GM23338 (cell line): ENCODE data around the gene SETDB1. TPM values are rescaled to one million over a fixed set of nuclear protein-coding genes. Genes with fewer than 3 reads are reported as not detected.

Experiments
- ATAC-seq: fragments of 200-7000 bp; cut with Tn5 transposase; 3 replicates; pipeline ENCODE4 v1.9.1; 2020
- DNase-seq: peaks from one replicate; pipeline ENCODE4 v3.0.0-alpha.2; 2015; ENCODE audit warnings: low spot score
- H2AFZ ChIP-seq: fragments of 200-600 bp; sonication (generic); 2 replicates; pipeline ENCODE4 v1.8.0; 2016; ENCODE audit warnings: antibody characterized with exemption, mild to moderate bottlenecking, moderate library complexity
- H3F3A ChIP-seq: fragments of 200-600 bp; sonication (generic); replicated peaks from 2 replicates; pipeline ENCODE4 v1.8.0; 2017; ENCODE audit warnings: antibody characterized with exemption, mixed run types, low read depth
- H3K27ac ChIP-seq: fragments of 200-600 bp; sonication (generic); 2 replicates; pipeline ENCODE4 v1.6.1; 2016; ENCODE audit warnings: low read depth
- H3K27me3 ChIP-seq: fragments of 200-600 bp; sonication (generic); 2 replicates; pipeline ENCODE4 v1.8.0; 2016; ENCODE audit warnings: mild to moderate bottlenecking, mixed run types, moderate library complexity; ENCODE audit not compliant: insufficient read depth
- H3K36me3 ChIP-seq: fragments of 200-600 bp; sonication (generic); 2 replicates; pipeline ENCODE4 v1.8.0; 2016; ENCODE audit warnings: mild to moderate bottlenecking; ENCODE audit not compliant: insufficient read depth
- H3K4me1 ChIP-seq: fragments of 200-600 bp; sonication (generic); 2 replicates; pipeline ENCODE4 v1.8.0; 2016; ENCODE audit warnings: mild to moderate bottlenecking, moderate library complexity; ENCODE audit not compliant: insufficient read depth
- H3K4me2 ChIP-seq: fragments of 200-600 bp; sonication (generic); 2 replicates; pipeline ENCODE4 v1.7.1; 2017; ENCODE audit warnings: mixed run types
- H3K4me3 ChIP-seq: fragments of 200-600 bp; sonication (generic); 2 replicates; pipeline ENCODE4 v1.6.1; 2016; ENCODE audit warnings: mixed run types
- H3K79me2 ChIP-seq: fragments of 200-600 bp; sonication (generic); replicated peaks from 2 replicates; pipeline ENCODE4 v1.8.0; 2017; ENCODE audit warnings: mild to moderate bottlenecking; ENCODE audit not compliant: insufficient read depth
- H3K9me2 ChIP-seq: fragments of 200-600 bp; sonication (generic); 2 replicates; pipeline ENCODE4 v1.8.0; 2017; ENCODE audit not compliant: insufficient read depth
- H4K20me1 ChIP-seq: fragments of 200-600 bp; sonication (generic); replicated peaks from 2 replicates; pipeline ENCODE4 v1.8.0; 2017; ENCODE audit warnings: mild to moderate bottlenecking; ENCODE audit not compliant: insufficient read depth
- H3K27ac Mint-ChIP-seq: 2 replicates; pipeline ENCODE4 v1.8.0; 2020; ENCODE audit warnings: inconsistent platforms, mild to moderate bottlenecking, moderate library complexity, mixed read lengths
- H3K27me3 Mint-ChIP-seq: 3 replicates; pipeline ENCODE4 v1.8.0; 2022; ENCODE audit warnings: low read depth, mild to moderate bottlenecking, moderate library complexity, mixed read lengths, inconsistent platforms; ENCODE audit not compliant: insufficient read depth, poor library complexity
- H3K36me3 Mint-ChIP-seq: 3 replicates; pipeline ENCODE4 v1.8.0; 2021; ENCODE audit warnings: low read depth, mild to moderate bottlenecking, inconsistent platforms, moderate library complexity, mixed read lengths
- H3K4me1 Mint-ChIP-seq: 3 replicates; pipeline ENCODE4 v1.8.0; 2020; ENCODE audit warnings: mild to moderate bottlenecking, inconsistent platforms, mixed read lengths
- H3K4me3 Mint-ChIP-seq: 3 replicates; pipeline ENCODE4 v1.8.0; 2021; ENCODE audit warnings: moderate library complexity, mild to moderate bottlenecking, inconsistent platforms, mixed read lengths
- H3K9me3 Mint-ChIP-seq: 3 replicates; pipeline ENCODE4 v1.8.0; 2020; ENCODE audit warnings: moderate library complexity, mild to moderate bottlenecking, inconsistent platforms, mixed read lengths
- polyA plus RNA-seq: library from polyadenylated mRNA; unstranded; fragments of >200 nt; fragmentation: Nextera tagmentation; extraction: Ambion mirVana; gene quantifications from 2 replicates; pipeline ENCODE4 v1.2.1, GENCODE V29; 2016
- total RNA-seq: library from RNA; depleted of rRNA; stranded (reverse); fragments of >200 nt; shearing (Covaris generic); gene quantifications from 2 replicates; pipeline ENCODE4 v1.2.3, GENCODE V29; 2014
- TF ChIP-seq, protein P1 (sequence below): fragments of 250-450 bp; sonication (Bioruptor Pico); IDR thresholded peaks from 2 replicates; pipeline ENCODE4 v1.5.0; 2020; ENCODE audit warnings: mild to moderate bottlenecking, moderate library complexity
- TF ChIP-seq, protein P2 (sequence below), 2 experiments: fragments of 200-600 bp in 1 of 2; sonication (generic) in 1 of 2; conservative IDR thresholded peaks; 2 replicates each; pipeline versions ENCODE4 v1.5.1 to v1.6.1; 2016 to 2017; ENCODE audit warnings: antibody characterized with exemption in 2 of 2, low read depth in 2 of 2, mild to moderate bottlenecking in 2 of 2, moderate library complexity in 1 of 2

The SETDB1 gene
- total and polyA plus RNA-seq, 2 experiments from 2014 or later, result 16.9 to 47.4 TPM

DNA sequence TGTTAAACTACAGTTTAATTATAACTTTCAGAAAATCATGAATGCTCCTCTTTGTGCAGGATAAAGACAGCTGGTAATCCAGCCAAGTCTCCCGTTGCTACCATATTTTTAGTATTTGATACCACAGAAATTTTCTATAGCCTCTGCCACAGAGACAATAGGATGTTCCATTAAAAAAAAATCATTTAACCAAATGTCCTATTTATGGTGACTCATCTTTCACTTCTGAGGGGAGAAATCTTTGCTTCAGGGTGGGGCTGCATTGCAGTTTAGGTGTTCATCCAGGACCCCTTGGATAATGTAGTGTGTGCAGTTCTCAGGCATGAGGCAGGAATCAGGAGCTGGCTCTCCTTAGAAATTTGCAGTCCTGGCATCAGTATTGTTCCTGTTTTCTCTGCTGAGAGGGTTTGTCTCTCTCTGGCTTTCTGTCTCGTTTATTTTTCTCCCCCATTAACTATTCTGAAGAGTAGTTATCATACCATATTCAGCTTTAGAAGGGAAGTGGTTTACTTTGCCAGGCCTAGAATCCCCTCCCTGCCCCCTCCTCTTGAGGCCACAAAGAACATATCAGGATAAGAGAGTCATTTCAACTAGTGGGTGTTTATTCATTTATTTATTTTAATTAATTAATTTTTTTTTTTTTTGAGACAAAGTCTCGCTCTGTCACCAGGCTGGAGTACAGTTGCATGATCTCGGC, 85.1 kb downstream of the SETDB1 start:
- no peaks in the 10 kb centered on the region for H3K27me3 ChIP-seq
- no peaks in the 10 kb centered on the region for H3K9me2 ChIP-seq
- no peaks in the 10 kb centered on the region for H3K9me3 Mint-ChIP-seq
- ATAC-seq (no peak), DNase-seq (no peak)
- H3K4me2 ChIP-seq, result no peak overlapping the region
- H3K27me3 Mint-ChIP-seq, result peaks cover 12% of the 10 kb centered on the region
- no peak overlapping the region for H2AFZ ChIP-seq
- no peak overlapping the region for H3K4me3 Mint-ChIP-seq
- H3K36me3 Mint-ChIP-seq, result no peaks in the 10 kb centered on the region; the same call in 2 of the 3 replicates
- TF ChIP-seq, protein P1, sequence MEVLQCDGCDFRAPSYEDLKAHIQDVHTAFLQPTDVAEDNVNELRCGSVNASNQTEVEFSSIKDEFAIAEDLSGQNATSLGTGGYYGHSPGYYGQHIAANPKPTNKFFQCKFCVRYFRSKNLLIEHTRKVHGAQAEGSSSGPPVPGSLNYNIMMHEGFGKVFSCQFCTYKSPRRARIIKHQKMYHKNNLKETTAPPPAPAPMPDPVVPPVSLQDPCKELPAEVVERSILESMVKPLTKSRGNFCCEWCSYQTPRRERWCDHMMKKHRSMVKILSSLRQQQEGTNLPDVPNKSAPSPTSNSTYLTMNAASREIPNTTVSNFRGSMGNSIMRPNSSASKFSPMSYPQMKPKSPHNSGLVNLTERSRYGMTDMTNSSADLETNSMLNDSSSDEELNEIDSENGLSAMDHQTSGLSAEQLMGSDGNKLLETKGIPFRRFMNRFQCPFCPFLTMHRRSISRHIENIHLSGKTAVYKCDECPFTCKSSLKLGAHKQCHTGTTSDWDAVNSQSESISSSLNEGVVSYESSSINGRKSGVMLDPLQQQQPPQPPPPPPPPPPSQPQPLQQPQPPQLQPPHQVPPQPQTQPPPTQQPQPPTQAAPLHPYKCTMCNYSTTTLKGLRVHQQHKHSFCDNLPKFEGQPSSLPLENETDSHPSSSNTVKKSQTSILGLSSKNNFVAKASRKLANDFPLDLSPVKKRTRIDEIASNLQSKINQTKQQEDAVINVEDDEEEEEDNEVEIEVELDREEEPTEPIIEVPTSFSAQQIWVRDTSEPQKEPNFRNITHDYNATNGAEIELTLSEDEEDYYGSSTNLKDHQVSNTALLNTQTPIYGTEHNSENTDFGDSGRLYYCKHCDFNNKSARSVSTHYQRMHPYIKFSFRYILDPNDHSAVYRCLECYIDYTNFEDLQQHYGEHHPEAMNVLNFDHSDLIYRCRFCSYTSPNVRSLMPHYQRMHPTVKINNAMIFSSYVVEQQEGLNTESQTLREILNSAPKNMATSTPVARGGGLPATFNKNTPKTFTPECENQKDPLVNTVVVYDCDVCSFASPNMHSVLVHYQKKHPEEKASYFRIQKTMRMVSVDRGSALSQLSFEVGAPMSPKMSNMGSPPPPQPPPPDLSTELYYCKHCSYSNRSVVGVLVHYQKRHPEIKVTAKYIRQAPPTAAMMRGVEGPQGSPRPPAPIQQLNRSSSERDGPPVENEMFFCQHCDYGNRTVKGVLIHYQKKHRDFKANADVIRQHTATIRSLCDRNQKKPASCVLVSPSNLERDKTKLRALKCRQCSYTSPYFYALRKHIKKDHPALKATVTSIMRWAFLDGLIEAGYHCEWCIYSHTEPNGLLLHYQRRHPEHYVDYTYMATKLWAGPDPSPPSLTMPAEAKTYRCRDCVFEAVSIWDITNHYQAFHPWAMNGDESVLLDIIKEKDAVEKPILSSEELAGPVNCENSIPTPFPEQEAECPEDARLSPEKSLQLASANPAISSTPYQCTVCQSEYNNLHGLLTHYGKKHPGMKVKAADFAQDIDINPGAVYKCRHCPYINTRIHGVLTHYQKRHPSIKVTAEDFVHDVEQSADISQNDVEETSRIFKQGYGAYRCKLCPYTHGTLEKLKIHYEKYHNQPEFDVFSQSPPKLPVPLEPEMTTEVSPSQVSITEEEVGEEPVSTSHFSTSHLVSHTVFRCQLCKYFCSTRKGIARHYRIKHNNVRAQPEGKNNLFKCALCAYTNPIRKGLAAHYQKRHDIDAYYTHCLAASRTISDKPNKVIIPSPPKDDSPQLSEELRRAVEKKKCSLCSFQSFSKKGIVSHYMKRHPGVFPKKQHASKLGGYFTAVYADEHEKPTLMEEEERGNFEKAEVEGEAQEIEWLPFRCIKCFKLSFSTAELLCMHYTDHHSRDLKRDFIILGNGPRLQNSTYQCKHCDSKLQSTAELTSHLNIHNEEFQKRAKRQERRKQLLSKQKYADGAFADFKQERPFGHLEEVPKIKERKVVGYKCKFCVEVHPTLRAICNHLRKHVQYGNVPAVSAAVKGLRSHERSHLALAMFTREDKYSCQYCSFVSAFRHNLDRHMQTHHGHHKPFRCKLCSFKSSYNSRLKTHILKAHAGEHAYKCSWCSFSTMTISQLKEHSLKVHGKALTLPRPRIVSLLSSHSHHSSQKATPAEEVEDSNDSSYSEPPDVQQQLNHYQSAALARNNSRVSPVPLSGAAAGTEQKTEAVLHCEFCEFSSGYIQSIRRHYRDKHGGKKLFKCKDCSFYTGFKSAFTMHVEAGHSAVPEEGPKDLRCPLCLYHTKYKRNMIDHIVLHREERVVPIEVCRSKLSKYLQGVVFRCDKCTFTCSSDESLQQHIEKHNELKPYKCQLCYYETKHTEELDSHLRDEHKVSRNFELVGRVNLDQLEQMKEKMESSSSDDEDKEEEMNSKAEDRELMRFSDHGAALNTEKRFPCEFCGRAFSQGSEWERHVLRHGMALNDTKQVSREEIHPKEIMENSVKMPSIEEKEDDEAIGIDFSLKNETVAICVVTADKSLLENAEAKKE (CRISPR knock-in tag), result no peak
- TF ChIP-seq, protein P2, sequence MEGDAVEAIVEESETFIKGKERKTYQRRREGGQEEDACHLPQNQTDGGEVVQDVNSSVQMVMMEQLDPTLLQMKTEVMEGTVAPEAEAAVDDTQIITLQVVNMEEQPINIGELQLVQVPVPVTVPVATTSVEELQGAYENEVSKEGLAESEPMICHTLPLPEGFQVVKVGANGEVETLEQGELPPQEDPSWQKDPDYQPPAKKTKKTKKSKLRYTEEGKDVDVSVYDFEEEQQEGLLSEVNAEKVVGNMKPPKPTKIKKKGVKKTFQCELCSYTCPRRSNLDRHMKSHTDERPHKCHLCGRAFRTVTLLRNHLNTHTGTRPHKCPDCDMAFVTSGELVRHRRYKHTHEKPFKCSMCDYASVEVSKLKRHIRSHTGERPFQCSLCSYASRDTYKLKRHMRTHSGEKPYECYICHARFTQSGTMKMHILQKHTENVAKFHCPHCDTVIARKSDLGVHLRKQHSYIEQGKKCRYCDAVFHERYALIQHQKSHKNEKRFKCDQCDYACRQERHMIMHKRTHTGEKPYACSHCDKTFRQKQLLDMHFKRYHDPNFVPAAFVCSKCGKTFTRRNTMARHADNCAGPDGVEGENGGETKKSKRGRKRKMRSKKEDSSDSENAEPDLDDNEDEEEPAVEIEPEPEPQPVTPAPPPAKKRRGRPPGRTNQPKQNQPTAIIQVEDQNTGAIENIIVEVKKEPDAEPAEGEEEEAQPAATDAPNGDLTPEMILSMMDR (conservative IDR thresholded peaks at IDR 0.05; ENCODE audit: low read depth in 2 of 2), result no peak
- no peaks in the 10 kb centered on the region; the same call in 1 of the 2 replicates for H4K20me1 ChIP-seq
- H3K27ac Mint-ChIP-seq, result no peak overlapping the region
- H3K27ac ChIP-seq, result no peak overlapping the region
- peaks cover 8% of the 10 kb centered on the region; the same call in 1 of the 2 replicates for H3F3A ChIP-seq
- H3K4me1 Mint-ChIP-seq, result peaks cover 25% of the 10 kb centered on the region; the same call in 2 of the 3 replicates
- H3K36me3 ChIP-seq, result no peaks in the 10 kb centered on the region
- H3K4me1 ChIP-seq, result peaks cover 9% of the 10 kb centered on the region
- H3K79me2 ChIP-seq, result peaks cover 15% of the 10 kb centered on the region
- no peak overlapping the region for H3K4me3 ChIP-seq
